ENCODE measurements around the gene AFAP1. TPM values are rescaled to one million over a fixed set of nuclear protein-coding genes. Genes with fewer than 3 reads are reported as not detected.

The AFAP1 gene
- total RNA-seq, 1 experiment from 2014 or later = 13.9 TPM

DNA sequence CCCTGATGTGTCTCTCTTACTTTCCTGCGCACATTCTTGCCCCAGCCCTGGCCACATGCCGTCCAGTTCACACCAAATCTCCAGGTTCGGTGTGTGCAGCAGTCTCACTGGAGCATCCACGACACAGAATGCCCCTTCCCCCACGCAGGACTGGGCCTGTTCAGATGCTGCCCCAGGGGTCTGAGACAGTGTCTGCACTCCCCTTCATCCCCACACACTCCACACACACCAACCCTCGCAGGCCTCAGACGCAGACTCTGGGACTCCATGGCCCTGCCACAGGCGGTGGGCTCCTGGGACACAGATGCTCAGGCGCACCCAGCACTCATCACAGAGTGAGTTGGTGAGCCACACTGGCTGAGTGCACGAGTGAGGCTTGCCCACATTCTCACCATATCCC is 83.9 kb downstream of the AFAP1 start:
- H3K27ac ChIP-seq = no peak overlapping the region

DNA sequence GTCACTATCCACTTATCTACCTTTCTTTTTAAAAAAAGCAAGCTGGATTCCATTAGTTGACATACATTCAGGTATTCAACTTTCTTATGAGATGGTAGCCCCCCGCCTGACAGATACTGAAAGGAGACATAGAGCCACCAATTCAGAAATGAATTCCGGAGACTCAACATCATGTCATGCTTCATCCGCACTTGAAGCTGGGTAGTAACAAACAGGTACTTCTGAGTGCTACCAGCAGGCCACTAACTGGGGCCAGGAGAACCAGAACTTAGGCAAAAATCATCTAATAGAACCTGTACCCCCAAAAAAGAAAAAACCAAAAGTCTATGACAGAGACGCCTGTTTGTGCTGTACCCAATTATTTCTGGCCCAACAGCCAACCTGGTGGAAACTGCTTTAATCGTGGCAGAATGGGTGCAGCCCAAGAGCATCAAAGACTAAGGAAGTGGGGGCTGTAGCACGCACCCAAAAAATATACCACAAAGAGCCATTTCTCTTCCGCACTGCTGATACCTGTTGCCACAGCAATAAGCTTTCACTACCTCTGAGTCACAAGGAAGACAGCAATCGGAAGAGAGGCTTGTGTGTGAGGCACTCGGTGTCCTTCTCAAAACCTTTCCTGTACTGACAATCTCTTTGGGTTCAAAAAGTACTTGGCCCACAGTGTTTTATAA is 84.8 kb downstream of the AFAP1 start:
- no peak overlapping the region for H3K4me3 ChIP-seq
- no peak overlapping the region for H3K27ac ChIP-seq
- H3K9me3 ChIP-seq (replicated peaks) = no peaks in the 10 kb centered on the region
- H3K27me3 ChIP-seq = no peaks in the 10 kb centered on the region
- no peaks in the 10 kb centered on the region; the same call in 1 of the 2 replicates for H3K36me3 ChIP-seq
- DNase-seq = no peak
- no peaks in the 10 kb centered on the region for H3K4me1 ChIP-seq

More for the DNA sequence above, 83.9 kb downstream of the AFAP1 start:
- Histone ChIP-seq H3K4me1 (no peaks in the 10 kb centered on the region; the same call in 1 of the 2 replicates), H3K4me3 (no peak overlapping the region), H3K9me3 (replicated peaks) (no peaks in the 10 kb centered on the region), H3K27me3 (no peaks in the 10 kb centered on the region), H3K36me3 (peaks cover 3% of the 10 kb centered on the region)
- DNase-seq = no peak

DNA sequence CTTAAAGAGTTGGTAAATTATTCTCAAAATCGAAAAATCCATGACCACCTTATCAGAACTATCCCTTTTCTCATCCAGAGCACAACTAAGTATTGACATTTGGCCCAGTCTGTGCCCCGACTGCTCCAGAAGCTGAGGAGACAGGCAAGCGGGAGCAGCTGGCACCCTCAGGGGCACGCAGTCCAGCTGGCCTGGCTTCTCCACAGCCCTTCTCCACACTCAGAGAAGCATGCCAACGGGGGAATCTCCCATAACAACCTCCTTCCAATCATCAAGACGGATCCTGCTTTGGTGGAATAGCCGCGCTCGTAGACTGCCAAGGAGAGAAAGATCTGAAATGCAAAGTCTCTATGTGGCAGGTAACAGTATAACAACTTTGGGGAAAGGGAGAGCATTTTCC is 85.4 kb downstream of the AFAP1 start:
- Histone ChIP-seq H3K36me3 (no peaks in the 10 kb centered on the region; the same call in 1 of the 2 replicates), H3K27ac (no peak overlapping the region), H3K4me1 (no peaks in the 10 kb centered on the region), H3K27me3 (no peaks in the 10 kb centered on the region), H3K4me3 (no peak overlapping the region), H3K9me3 (replicated peaks) (no peaks in the 10 kb centered on the region)
- no peak for DNase-seq

DNA sequence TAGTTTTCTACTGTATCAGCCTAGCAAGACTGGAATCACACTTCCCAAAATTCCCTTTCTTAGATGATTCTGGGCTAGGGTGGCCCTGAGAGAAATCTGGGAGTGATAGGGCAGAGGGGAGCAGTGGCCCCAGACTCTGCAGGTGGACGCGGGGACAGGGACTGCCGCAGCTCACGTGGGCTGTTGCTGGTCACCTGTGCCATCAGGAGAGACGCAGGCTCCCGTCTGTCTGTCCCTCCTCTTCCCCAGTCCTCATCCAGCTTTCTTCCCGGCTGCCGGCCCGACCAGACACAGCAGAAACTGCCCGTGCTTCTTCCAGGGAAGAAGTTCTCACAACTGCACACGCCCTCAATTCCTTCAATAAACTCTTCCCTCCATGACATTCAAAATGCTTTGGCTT is 86.4 kb downstream of the AFAP1 start:
- H3K9me3 ChIP-seq (replicated peaks) = no peaks in the 10 kb centered on the region
- no peaks in the 10 kb centered on the region for H3K27me3 ChIP-seq
- no peak for DNase-seq
- H3K4me1 ChIP-seq = no peaks in the 10 kb centered on the region
- H3K4me3 ChIP-seq = no peak overlapping the region
- no peak overlapping the region for H3K27ac ChIP-seq
- peaks cover 2% of the 10 kb centered on the region; the same call in 1 of the 2 replicates for H3K36me3 ChIP-seq

DNA sequence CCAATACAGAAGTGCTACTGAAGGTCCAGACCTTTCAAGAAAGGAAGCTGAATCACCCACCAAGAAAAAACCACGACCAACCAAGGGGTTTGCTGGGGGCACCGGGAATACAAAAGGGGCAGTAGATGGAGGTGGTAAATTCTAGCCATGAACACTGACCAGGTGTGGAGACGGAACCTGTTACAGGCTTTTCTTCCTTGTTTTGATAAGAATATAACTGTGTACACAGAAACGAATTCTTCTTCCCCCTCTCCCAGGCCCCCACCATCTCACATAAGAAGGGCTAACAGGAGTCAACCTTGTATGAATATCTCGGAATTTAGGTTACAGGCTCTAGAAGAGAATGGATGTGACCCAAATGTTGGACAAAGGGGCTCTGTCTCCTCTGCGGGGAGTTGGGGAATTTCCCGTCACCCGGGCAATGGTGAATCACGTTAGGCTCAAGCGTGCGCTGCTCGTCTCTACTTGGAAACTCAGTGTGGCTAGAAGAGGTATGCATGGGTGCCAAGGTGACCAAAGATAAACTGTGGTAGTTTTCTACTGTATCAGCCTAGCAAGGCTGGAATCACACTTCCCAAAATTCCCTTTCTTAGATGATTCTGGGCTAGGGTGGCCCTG is 87.0 kb downstream of the AFAP1 start:
- Histone ChIP-seq H3K9me3 (replicated peaks) (no peaks in the 10 kb centered on the region), H3K4me1 (no peaks in the 10 kb centered on the region), H3K36me3 (peaks cover 2% of the 10 kb centered on the region; the same call in 1 of the 2 replicates), H3K4me3 (no peak overlapping the region), H3K27ac (no peak overlapping the region), H3K27me3 (no peaks in the 10 kb centered on the region)
- no peak for DNase-seq

DNA sequence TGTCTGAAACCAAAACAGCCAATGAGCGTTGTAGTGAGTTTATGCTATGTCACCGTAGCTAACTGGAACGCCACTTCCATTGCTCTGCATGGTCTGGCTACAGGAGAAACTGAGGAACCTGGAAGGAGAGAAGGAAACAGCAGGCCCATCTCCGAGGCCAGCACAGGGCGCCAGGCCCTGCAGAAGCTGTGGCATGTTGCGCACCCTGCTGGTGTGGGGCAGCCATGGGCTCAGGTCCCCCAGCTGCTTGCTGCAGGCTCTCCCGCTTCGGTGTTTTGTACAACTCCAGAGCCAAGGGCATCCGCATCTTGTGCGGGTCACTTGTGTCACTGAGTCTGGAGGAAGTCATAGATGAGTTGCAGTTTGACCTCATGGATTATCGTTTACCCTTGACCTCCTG is 89.2 kb downstream of the AFAP1 start:
- DNase-seq = no peak
- Histone ChIP-seq H3K4me1 (no peaks in the 10 kb centered on the region), H3K9me3 (replicated peaks) (no peaks in the 10 kb centered on the region), H3K4me3 (no peak overlapping the region), H3K27me3 (no peaks in the 10 kb centered on the region), H3K36me3 (peaks cover 2% of the 10 kb centered on the region; the same call in 1 of the 2 replicates), H3K27ac (no peak overlapping the region)

DNA sequence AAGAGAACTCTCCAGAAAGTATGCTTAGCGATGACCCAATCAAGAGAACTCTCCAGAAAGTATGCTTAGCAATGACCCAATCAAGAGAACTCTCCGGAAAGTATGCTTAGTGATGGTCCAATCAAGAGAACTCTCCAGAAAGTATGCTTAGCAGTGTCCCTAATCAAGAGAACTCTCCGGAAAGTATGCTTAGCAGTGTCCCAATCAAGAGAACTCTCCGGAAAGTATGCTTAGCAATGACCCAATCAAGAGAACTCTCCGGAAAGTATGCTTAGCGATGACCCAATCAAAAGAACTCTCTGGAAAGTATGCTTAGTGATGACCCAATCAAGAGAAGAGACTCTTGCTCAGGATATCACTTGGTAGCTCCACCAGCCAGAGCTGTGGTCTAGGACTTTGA is 92.5 kb downstream of the AFAP1 start:
- Histone ChIP-seq H3K27me3 (no peaks in the 10 kb centered on the region), H3K4me3 (no peak overlapping the region), H3K27ac (no peak overlapping the region), H3K4me1 (peaks cover 18% of the 10 kb centered on the region), H3K36me3 (peaks cover 4% of the 10 kb centered on the region; the same call in 1 of the 2 replicates), H3K9me3 (replicated peaks) (no peaks in the 10 kb centered on the region)
- DNase-seq = no peak

DNA sequence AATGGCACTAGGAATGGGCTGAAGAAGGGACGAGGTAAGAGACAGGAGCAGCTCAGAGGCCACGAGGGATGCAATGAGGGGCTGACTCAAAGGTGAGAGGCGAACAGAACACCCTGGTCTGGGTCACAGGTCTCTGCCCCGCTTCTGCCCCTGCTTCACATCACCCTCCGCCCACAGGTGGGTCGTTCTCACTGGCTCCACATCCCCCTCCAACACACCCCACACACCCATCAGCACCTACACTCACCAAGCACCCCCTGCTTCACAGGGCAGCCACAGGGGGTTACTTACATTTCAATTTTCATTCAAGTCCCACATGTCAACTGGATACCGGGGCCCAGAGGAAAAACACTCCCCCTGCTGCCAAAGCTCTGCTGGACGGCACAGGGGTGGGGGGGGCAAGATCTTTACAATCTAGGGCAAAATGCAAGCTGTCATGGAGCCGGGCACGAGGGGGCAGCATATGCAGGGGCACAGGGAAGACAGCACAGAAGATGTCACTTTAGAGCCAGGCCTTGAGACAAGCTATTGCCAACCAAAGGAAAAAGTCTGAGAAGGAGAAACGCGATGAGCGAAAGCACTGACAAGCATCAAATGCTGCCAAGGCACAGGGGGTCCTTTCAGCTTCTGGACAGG is 94.0 kb downstream of the AFAP1 start:
- no peak overlapping the region for H3K27ac ChIP-seq

DNA sequence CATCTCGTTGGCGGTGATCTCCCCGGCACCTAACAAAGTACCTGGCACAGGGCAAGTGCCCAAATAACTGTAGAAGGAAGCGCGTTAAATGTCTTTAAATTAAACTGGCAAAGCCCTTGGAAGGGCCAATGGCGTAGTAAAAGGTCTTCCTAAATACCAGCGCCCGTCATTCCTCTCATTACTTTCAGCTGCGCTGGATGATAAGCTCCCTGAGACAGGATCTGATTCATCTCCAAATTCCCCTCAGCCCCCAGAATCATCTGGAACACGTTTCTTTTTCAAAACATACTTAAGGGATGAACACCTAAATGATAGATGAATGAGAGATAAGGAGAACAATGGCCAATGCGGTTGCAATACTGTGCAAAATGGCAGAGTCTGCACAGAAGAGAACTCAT is 95.1 kb downstream of the AFAP1 start:
- Histone ChIP-seq H3K9me3 (replicated peaks) (no peaks in the 10 kb centered on the region), H3K4me3 (no peak overlapping the region), H3K36me3 (peaks cover 9% of the 10 kb centered on the region), H3K4me1 (peaks cover 22% of the 10 kb centered on the region), H3K27ac (no peak overlapping the region), H3K27me3 (no peaks in the 10 kb centered on the region)
- no peak for DNase-seq

More for the DNA sequence above, 94.0 kb downstream of the AFAP1 start:
- no peak for DNase-seq
- Histone ChIP-seq H3K27me3 (no peaks in the 10 kb centered on the region), H3K4me3 (no peak overlapping the region), H3K9me3 (replicated peaks) (no peaks in the 10 kb centered on the region), H3K4me1 (peaks cover 22% of the 10 kb centered on the region), H3K36me3 (peaks cover 6% of the 10 kb centered on the region; the same call in 1 of the 2 replicates)

DNA sequence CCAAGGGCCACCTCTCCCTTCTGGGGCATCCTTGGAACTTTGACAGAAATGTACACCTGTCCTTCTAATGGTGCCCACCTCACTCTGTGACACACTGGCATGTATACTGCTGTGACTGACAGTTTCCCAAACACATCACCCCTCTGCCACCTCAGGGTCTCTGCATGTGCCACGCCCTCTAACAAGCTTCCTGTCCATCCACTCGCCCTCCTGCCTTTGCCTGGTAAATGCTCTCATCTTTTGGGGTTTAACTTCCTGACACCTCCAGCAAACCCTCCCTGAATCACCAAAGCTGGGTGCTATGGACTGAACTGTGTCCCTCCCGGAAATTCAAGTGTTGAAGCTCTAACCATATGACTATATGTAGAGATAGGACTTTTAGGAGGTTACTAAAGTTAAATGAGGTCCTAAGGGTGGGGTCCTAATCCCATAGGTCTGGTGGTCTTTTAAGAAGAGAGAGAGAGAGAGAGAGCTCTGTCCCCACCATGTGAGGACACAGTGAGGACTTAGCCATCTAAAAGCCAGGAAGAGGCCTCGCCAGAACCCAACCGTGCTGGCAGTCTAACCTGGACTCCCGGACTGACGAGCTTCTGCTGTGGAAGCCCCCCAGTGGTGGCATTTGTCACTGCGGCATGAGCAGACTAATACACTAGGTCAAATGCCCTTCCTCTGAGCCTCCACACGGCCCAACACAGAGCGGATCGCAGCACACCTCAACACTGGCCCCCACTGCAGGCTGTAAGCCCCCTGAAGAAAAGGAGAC is 95.6 kb downstream of the AFAP1 start:
- H3K27ac ChIP-seq = no peak overlapping the region
- peaks cover 9% of the 10 kb centered on the region for H3K36me3 ChIP-seq
- H3K9me3 ChIP-seq (replicated peaks) = no peaks in the 10 kb centered on the region
- no peak overlapping the region for H3K4me3 ChIP-seq
- peaks cover 22% of the 10 kb centered on the region for H3K4me1 ChIP-seq
- peak; percentile 75 to 77 for DNase-seq
- no peaks in the 10 kb centered on the region for H3K27me3 ChIP-seq

DNA sequence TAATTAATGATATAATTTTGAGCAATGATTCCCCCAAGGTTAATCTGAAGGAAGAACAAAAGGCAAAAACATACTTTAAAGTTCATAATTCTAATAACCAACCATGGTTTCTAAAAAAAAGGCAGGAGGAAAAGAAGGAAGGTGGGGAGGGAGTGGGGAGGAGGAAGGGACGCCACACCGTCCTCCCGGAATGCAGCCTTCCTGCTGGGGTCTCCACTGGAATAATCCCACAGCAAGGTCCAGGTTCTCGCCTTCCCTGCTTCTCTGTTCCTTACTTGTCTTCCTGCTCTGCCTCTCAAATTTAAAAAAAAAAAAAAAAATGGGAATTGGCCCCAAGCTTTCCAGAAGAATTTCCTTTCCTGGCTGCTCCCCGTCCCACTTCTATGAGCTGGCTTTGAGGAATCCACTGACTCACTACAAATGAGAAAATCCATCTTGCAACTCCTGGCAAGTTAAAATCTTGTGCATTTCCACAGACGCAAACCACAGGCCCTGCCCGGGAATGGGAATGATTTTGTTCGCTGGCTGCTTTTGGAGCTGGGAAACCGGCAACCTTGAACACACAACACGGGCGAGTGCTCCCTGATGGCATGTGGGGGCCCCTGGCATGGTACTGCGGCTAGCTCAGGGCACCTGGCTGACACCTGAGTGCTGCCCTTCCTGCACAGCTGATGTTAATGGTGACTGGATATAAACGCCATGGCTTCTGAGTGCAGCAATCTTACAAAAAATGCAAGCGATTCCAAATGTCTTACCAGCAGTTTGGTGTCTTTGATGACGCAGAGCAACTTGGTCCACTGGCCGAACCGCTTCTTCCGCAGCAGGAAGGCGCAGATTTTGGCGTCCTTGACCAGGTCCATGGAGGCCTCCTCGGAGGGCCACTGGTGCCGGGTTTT is 97.0 kb downstream of the AFAP1 start:
- H3K9me3 ChIP-seq (replicated peaks) = no peaks in the 10 kb centered on the region
- no peaks in the 10 kb centered on the region for H3K27me3 ChIP-seq
- DNase-seq = peak; percentile 60 to 61
- peaks cover 8% of the 10 kb centered on the region for H3K36me3 ChIP-seq
- H3K4me1 ChIP-seq = peaks cover 22% of the 10 kb centered on the region
- H3K4me3 ChIP-seq = no peak overlapping the region
- peak overlapping the region; percentile 66 for H3K27ac ChIP-seq

DNA sequence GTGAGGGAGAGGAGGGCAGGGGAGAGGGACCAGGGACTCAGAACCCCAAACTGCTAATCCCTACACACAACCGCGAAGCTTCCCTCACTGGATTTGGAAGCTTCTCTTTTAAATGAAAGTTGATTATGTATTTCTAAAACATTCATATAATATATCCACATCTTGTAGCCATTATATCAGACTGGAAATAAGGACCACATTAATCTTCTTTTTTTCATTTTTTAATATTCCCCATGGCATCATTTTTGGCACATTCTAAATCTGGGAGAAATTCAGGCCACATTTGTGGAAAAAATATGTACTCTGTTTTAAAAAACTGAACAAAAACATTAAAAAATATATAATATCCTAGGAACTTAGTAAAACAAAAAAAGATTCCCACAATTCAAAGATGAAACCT is 97.8 kb downstream of the AFAP1 start:
- Histone ChIP-seq H3K4me1 (peaks cover 22% of the 10 kb centered on the region), H3K9me3 (replicated peaks) (no peaks in the 10 kb centered on the region), H3K27ac (peak overlapping the region; percentile 66), H3K36me3 (peaks cover 11% of the 10 kb centered on the region), H3K4me3 (no peak overlapping the region), H3K27me3 (no peaks in the 10 kb centered on the region)
- DNase-seq = no peak

DNA sequence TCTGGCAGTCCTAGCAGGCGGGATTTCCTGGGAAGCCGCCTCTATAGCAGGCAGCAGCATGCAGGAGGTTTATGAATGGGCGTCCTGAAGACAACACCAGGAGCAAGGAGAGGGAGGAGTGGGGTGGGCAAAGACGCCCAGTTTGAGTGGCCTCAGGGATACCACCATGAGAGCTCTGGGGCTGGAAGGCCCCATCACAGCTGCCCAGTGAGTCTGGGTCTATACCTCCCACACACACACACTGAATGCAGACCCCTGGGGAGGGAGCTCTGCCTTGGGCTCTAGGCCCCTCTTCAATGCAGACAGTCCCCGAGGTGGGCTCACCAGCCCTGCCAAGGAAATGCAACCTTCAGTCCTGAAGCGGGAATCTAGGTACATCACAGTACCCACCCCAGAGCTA is 98.6 kb downstream of the AFAP1 start:
- H3K4me3 ChIP-seq = no peak overlapping the region
- H3K27me3 ChIP-seq = no peaks in the 10 kb centered on the region
- H3K9me3 ChIP-seq (replicated peaks) = no peaks in the 10 kb centered on the region
- no peak overlapping the region for H3K27ac ChIP-seq
- H3K4me1 ChIP-seq = peaks cover 22% of the 10 kb centered on the region
- peaks cover 12% of the 10 kb centered on the region for H3K36me3 ChIP-seq
- no peak for DNase-seq

DNA sequence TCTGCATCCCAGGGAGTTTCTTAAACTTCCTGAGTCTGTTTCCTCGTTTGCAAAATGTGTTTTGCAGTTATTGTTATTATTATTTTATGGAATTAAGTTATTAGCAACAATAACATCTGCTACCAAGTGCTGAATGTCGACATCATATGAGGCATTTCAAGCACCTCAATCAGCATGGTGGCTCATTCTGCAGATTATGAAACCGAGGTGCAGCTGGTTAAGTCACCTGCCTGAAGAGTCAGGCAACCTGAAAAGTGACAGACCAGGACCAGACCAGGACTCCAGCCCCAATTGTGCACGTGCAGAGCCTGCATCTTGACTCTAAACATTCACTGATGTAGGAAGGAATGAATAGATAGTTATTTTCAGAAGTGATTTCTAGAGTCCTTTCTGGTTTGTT is 99.8 kb downstream of the AFAP1 start:
- peaks cover 12% of the 10 kb centered on the region for H3K36me3 ChIP-seq
- no peaks in the 10 kb centered on the region for H3K27me3 ChIP-seq
- H3K4me3 ChIP-seq = no peak overlapping the region
- H3K4me1 ChIP-seq = peaks cover 22% of the 10 kb centered on the region
- no peak overlapping the region for H3K27ac ChIP-seq
- no peak for DNase-seq
- H3K9me3 ChIP-seq (replicated peaks) = no peaks in the 10 kb centered on the region

All from SJCRH30 (cell line).